Measurements from ENCODE around the gene DAPL1. TPM values are rescaled to one million over a fixed set of nuclear protein-coding genes. Genes with fewer than 3 reads are reported as not detected.

DAPL1 gene
- polyA plus RNA-seq, 1 donor from 2014 or later = 4.2 TPM

DNA sequence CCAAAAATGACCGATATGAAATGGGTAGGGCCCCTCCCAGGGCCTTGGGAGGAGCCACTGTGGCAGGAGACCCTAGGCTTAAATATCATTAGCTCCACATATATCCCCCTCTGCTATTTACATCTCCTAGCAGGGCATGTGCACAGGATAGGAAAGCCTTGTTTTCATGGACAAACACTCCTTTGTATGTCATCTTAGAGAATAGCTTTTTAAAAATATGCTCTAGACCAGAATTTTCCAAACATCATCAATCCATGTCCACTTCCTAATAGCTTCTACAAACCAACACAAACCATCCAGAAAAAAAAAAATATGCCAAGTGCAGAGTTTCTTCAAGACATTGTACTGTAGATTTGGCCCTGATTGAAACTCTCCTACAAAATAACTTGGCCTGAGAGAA is 10.8 kb downstream of the DAPL1 start:
- no peaks in the 10 kb centered on the region for H3K9me3 ChIP-seq (ENCODE audit: low read length)
- no peak overlapping the region for H3K27ac ChIP-seq (ENCODE audit: low read length)
- H3F3A ChIP-seq (ENCODE audit: insufficient read depth, low read length, poor library complexity, severe bottlenecking) = no peaks in the 10 kb centered on the region
- H3K9me2 ChIP-seq (ENCODE audit: insufficient read depth, low read length) = no peaks in the 10 kb centered on the region
- no peaks in the 10 kb centered on the region for H3K36me3 ChIP-seq (ENCODE audit: insufficient read depth, low read length)
- H3K27me3 ChIP-seq (ENCODE audit: insufficient read depth, low read depth, low read length) = no peaks in the 10 kb centered on the region
- H3K9ac ChIP-seq (ENCODE audit: low read length) = no peak overlapping the region
- no peaks in the 10 kb centered on the region for H3K79me2 ChIP-seq (replicated peaks; ENCODE audit: insufficient read depth, low read length)
- no peak overlapping the region for H3K4me3 ChIP-seq (ENCODE audit: low read length)
- TF ChIP-seq POLR2AphosphoS5 (IDR thresholded peaks at IDR 0.05) = no peak
- TF ChIP-seq TAF1 (IDR thresholded peaks at IDR 0.05; ENCODE audit: low read depth) = no peak
- no peak for TF ChIP-seq EP300 (conservative IDR thresholded peaks at IDR 0.05; ENCODE audit: poor library complexity, severe bottlenecking)
- TF ChIP-seq, protein P1, sequence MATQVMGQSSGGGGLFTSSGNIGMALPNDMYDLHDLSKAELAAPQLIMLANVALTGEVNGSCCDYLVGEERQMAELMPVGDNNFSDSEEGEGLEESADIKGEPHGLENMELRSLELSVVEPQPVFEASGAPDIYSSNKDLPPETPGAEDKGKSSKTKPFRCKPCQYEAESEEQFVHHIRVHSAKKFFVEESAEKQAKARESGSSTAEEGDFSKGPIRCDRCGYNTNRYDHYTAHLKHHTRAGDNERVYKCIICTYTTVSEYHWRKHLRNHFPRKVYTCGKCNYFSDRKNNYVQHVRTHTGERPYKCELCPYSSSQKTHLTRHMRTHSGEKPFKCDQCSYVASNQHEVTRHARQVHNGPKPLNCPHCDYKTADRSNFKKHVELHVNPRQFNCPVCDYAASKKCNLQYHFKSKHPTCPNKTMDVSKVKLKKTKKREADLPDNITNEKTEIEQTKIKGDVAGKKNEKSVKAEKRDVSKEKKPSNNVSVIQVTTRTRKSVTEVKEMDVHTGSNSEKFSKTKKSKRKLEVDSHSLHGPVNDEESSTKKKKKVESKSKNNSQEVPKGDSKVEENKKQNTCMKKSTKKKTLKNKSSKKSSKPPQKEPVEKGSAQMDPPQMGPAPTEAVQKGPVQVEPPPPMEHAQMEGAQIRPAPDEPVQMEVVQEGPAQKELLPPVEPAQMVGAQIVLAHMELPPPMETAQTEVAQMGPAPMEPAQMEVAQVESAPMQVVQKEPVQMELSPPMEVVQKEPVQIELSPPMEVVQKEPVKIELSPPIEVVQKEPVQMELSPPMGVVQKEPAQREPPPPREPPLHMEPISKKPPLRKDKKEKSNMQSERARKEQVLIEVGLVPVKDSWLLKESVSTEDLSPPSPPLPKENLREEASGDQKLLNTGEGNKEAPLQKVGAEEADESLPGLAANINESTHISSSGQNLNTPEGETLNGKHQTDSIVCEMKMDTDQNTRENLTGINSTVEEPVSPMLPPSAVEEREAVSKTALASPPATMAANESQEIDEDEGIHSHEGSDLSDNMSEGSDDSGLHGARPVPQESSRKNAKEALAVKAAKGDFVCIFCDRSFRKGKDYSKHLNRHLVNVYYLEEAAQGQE (IDR thresholded peaks at IDR 0.05; ENCODE audit: borderline replicate concordance) = no peak
- TF ChIP-seq EZH2 (IDR thresholded peaks at IDR 0.05; ENCODE audit: borderline replicate concordance, insufficient read depth, low read length, poor library complexity, severe bottlenecking) = no peak
- TF ChIP-seq, protein P2, sequence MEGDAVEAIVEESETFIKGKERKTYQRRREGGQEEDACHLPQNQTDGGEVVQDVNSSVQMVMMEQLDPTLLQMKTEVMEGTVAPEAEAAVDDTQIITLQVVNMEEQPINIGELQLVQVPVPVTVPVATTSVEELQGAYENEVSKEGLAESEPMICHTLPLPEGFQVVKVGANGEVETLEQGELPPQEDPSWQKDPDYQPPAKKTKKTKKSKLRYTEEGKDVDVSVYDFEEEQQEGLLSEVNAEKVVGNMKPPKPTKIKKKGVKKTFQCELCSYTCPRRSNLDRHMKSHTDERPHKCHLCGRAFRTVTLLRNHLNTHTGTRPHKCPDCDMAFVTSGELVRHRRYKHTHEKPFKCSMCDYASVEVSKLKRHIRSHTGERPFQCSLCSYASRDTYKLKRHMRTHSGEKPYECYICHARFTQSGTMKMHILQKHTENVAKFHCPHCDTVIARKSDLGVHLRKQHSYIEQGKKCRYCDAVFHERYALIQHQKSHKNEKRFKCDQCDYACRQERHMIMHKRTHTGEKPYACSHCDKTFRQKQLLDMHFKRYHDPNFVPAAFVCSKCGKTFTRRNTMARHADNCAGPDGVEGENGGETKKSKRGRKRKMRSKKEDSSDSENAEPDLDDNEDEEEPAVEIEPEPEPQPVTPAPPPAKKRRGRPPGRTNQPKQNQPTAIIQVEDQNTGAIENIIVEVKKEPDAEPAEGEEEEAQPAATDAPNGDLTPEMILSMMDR (IDR thresholded peaks at IDR 0.05; ENCODE audit: poor library complexity, severe bottlenecking) = no peak
- no peak for TF ChIP-seq MXI1 (conservative IDR thresholded peaks at IDR 0.05; ENCODE audit: poor library complexity, severe bottlenecking)
- TF ChIP-seq RAD21 (conservative IDR thresholded peaks at IDR 0.05) = no peak
- no peak for TF ChIP-seq SMC3 (conservative IDR thresholded peaks at IDR 0.05; ENCODE audit: poor library complexity)
- H3K4me2 ChIP-seq (ENCODE audit: low read length) = no peak overlapping the region
- H4K20me1 ChIP-seq (ENCODE audit: insufficient read depth) = no peaks in the 10 kb centered on the region
- H2AFZ ChIP-seq (ENCODE audit: low read depth, low read length) = no peak overlapping the region

DNA sequence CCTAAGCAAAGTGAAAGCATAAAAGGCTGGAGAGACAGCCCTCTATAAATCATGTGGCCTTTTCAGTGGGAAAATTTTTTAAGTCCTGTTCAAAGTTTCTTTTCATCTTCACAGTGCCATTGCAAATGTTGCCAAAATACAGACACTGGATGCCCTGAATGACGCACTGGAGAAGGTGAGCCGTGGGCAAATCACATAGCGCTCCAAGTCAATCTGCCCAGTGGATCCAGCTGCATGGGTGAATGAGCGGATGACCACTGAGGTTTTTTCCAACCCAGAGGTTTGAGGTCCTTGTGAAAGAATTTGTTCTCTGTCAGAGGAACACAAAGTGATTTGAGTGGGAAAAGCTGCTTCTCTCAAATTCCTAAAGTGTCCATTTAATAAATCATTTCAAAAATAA is 11.8 kb downstream of the DAPL1 start:
- no peaks in the 10 kb centered on the region for H3F3A ChIP-seq (ENCODE audit: insufficient read depth, low read length, poor library complexity, severe bottlenecking)
- no peaks in the 10 kb centered on the region for H4K20me1 ChIP-seq (ENCODE audit: insufficient read depth)
- no peak overlapping the region for H3K9ac ChIP-seq (ENCODE audit: low read length)
- TF ChIP-seq EP300 (conservative IDR thresholded peaks at IDR 0.05; ENCODE audit: poor library complexity, severe bottlenecking) (no peak), MXI1 (conservative IDR thresholded peaks at IDR 0.05; ENCODE audit: poor library complexity, severe bottlenecking) (no peak), RAD21 (conservative IDR thresholded peaks at IDR 0.05) (no peak), TAF1 (IDR thresholded peaks at IDR 0.05; ENCODE audit: low read depth) (no peak), EZH2 (IDR thresholded peaks at IDR 0.05; ENCODE audit: borderline replicate concordance, insufficient read depth, low read length, poor library complexity, severe bottlenecking) (no peak)
- TF ChIP-seq, protein P1 (IDR thresholded peaks at IDR 0.05; ENCODE audit: borderline replicate concordance) = no peak
- TF ChIP-seq, protein P2 (IDR thresholded peaks at IDR 0.05; ENCODE audit: poor library complexity, severe bottlenecking) = no peak
- H3K36me3 ChIP-seq (ENCODE audit: insufficient read depth, low read length) = no peaks in the 10 kb centered on the region
- no peak overlapping the region for H3K27ac ChIP-seq (ENCODE audit: low read length)
- no peak overlapping the region for H3K4me2 ChIP-seq (ENCODE audit: low read length)
- no peak overlapping the region for H3K4me3 ChIP-seq (ENCODE audit: low read length)
- no peaks in the 10 kb centered on the region for H3K9me3 ChIP-seq (ENCODE audit: low read length)
- no peak overlapping the region for H2AFZ ChIP-seq (ENCODE audit: low read depth, low read length)
- H3K79me2 ChIP-seq (replicated peaks; ENCODE audit: insufficient read depth, low read length) = no peaks in the 10 kb centered on the region
- no peaks in the 10 kb centered on the region for H3K27me3 ChIP-seq (ENCODE audit: insufficient read depth, low read depth, low read length)
- H3K9me2 ChIP-seq (ENCODE audit: insufficient read depth, low read length) = no peaks in the 10 kb centered on the region
